ENCODE measurements around the gene NUP107. TPM values are rescaled to one million over a fixed set of nuclear protein-coding genes. Genes with fewer than 3 reads are reported as not detected.

Gene NUP107
- total and polyA plus RNA-seq, 4 donors = 18.4 to 74.7 (median 26.4) TPM

DNA sequence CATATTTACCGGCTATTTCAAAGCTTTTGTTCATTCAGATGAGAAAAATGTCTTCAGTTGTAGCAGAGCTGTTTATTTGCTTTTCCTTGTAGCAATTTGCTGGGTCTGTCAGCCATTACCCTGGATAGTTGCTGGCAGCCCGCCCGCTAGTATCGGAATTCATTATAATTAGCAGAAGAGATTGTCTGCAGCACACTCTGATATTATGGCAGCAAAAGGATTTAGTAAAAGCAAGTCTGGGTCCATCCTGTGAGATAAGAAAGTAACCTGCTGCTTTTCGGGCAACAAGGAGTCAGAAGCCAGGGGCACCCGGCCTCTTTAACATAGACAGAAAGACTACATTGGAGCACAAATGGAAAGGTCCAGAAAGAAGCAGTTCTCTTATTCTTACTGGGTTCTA, 53.1 kb downstream of the NUP107 start:
- TF ChIP-seq, protein P1, sequence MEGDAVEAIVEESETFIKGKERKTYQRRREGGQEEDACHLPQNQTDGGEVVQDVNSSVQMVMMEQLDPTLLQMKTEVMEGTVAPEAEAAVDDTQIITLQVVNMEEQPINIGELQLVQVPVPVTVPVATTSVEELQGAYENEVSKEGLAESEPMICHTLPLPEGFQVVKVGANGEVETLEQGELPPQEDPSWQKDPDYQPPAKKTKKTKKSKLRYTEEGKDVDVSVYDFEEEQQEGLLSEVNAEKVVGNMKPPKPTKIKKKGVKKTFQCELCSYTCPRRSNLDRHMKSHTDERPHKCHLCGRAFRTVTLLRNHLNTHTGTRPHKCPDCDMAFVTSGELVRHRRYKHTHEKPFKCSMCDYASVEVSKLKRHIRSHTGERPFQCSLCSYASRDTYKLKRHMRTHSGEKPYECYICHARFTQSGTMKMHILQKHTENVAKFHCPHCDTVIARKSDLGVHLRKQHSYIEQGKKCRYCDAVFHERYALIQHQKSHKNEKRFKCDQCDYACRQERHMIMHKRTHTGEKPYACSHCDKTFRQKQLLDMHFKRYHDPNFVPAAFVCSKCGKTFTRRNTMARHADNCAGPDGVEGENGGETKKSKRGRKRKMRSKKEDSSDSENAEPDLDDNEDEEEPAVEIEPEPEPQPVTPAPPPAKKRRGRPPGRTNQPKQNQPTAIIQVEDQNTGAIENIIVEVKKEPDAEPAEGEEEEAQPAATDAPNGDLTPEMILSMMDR (IDR thresholded peaks at IDR 0.05; ENCODE audit: control extremely low read depth, extremely low read depth) = no peak
- Histone ChIP-seq H3K27me3 (ENCODE audit: control insufficient read depth in 3 of 3, insufficient read depth in 3 of 3, low read length in 2 of 3) (no peaks in the 10 kb centered on the region), H3K9me3 (ENCODE audit: control insufficient read depth in 4 of 4, insufficient read depth in 3 of 4, low read length in 3 of 4) (no peaks in the 10 kb centered on the region), H3K9ac (ENCODE audit: insufficient read depth in 1 of 2, low read length in 2 of 2) (no peak overlapping the region), H3K36me3 (ENCODE audit: control insufficient read depth in 4 of 4, insufficient read depth in 4 of 4, low read length in 4 of 4) (peaks cover 5 to 21% (median 15%) of the 10 kb centered on the region in 4 donors), H3K27ac (ENCODE audit: low read depth in 1 of 2, low read length in 1 of 2) (no peak overlapping the region), H3K4me1 (ENCODE audit: control insufficient read depth in 5 of 5, insufficient read depth in 5 of 5, low read length in 5 of 5) (no peaks in the 10 kb centered on the region), H3K4me3 (no peak overlapping the region)
- ATAC-seq (ENCODE audit: insufficient read depth, low FRiP score) (no peak), DNase-seq (no peak)
- WGBS, 2 donors = 87% methylated on average over 6 of the region's 6 CpGs

DNA sequence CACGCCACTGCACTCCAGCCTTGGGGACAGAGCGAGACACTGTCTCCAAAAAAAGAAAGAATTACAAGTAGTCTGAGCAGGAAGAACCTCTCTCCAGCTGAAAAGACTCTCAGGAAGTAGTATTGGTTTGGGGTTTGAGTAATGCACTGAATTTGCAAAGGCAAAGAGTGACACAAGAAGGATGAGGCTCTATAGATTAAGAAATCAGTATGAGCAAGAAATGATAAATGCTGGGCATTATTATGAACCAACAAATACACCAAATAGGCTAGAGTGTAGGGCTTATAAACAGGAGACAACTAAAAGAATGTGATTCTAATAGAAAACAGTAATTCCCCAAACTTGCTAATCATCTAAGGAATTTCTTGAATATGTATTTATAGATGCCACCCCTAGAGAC, 56.6 kb downstream of the NUP107 start:
- H3K4me3 ChIP-seq = no peak overlapping the region
- TF ChIP-seq, protein P1 (IDR thresholded peaks at IDR 0.05; ENCODE audit: control extremely low read depth, extremely low read depth) = no peak
- ATAC-seq (ENCODE audit: insufficient read depth, low FRiP score) = no peak
- H3K27me3 ChIP-seq (ENCODE audit: control insufficient read depth in 3 of 3, insufficient read depth in 3 of 3, low read length in 2 of 3) = no peaks in the 10 kb centered on the region
- no peak overlapping the region for H3K9ac ChIP-seq (ENCODE audit: insufficient read depth in 1 of 2, low read length in 2 of 2)
- no peak overlapping the region for H3K27ac ChIP-seq (ENCODE audit: low read depth in 1 of 2, low read length in 1 of 2)
- WGBS, 2 donors = 33 to 75% methylated on average over 2 of the region's 2 CpGs
- H3K9me3 ChIP-seq (ENCODE audit: control insufficient read depth in 4 of 4, insufficient read depth in 3 of 4, low read length in 3 of 4) = no peaks in the 10 kb centered on the region
- no peak for DNase-seq
- peaks cover 0 to 12% (median 3%) of the 10 kb centered on the region in 5 donors for H3K4me1 ChIP-seq (ENCODE audit: control insufficient read depth in 5 of 5, insufficient read depth in 5 of 5, low read length in 5 of 5)
- peaks cover 1 to 8% (median 6%) of the 10 kb centered on the region in 4 donors for H3K36me3 ChIP-seq (ENCODE audit: control insufficient read depth in 4 of 4, insufficient read depth in 4 of 4, low read length in 4 of 4)

DNA sequence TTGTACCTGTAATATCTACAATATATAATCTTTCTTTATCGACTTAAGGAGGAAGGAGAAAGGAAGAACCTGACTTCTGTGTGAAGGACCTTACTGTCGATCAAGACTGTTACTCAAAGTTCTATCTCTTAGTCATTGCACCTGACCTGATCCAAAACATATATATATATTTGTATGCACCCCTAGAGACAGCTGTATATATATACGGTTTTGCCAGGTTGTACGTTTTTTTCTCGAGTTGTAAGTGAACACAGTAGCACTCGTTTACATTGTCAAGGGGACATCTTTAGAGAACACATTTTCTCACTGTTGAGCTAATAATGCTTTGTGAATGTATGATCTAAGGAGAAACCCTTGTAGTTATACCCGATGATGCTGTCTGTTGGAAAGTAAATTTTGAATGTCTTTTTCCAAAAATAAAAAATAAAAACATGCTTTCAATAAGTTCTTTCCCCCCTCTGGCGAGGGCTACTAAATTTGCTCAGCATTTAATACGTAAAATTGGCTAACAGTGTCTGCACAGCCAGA, 58.7 kb downstream of the NUP107 start:
- Histone ChIP-seq H3K4me1 (ENCODE audit: control insufficient read depth in 5 of 5, insufficient read depth in 5 of 5, low read length in 5 of 5) (peaks cover 0 to 12% (median 3%) of the 10 kb centered on the region in 5 donors), H3K27ac (ENCODE audit: low read depth in 1 of 2, low read length in 1 of 2) (peak overlapping the region; percentile 66 to 87), H3K9ac (ENCODE audit: insufficient read depth in 1 of 2, low read length in 2 of 2) (peak overlapping the region in 1 of 2 donors; percentile 67), H3K27me3 (ENCODE audit: control insufficient read depth in 3 of 3, insufficient read depth in 3 of 3, low read length in 2 of 3) (no peaks in the 10 kb centered on the region), H3K9me3 (ENCODE audit: control insufficient read depth in 4 of 4, insufficient read depth in 3 of 4, low read length in 3 of 4) (no peaks in the 10 kb centered on the region), H3K4me3 (peak overlapping the region; percentile 9), H3K36me3 (ENCODE audit: control insufficient read depth in 4 of 4, insufficient read depth in 4 of 4, low read length in 4 of 4) (peaks cover 1 to 5% (median 3%) of the 10 kb centered on the region in 4 donors)
- 40 to 43% methylated on average over 9 of the region's 9 CpGs for WGBS, 2 donors
- TF ChIP-seq, protein P1 (IDR thresholded peaks at IDR 0.05; ENCODE audit: control extremely low read depth, extremely low read depth) = no peak
- DNase-seq (no peak), ATAC-seq (ENCODE audit: insufficient read depth, low FRiP score) (no peak)

Data from lung (tissue), 12 donors.